Kidney (tissue), 14 donors: Measurements from ENCODE around the gene NDFIP1. TPM values are rescaled to one million over a fixed set of nuclear protein-coding genes. Genes with fewer than 3 reads are reported as not detected.
A peak's percentile ranks its signal among the peaks of the same experiment; 100 is the strongest.

Experiments used
- DNase-seq, 5 donors: peaks; one replicate each; pipeline ENCODE4 v3.0.0-alpha.2; 2013 to 2020
- FAIRE-seq: peaks from 2 replicates; lab custom pipeline; 2012; peaks lifted over from hg19 to GRCh38; lab: Jason Lieb, UNC
- H3K27ac ChIP-seq, 2 donors: one replicate each; pipeline ENCODE4 v1.7.0; 2013; ENCODE audit warnings: low read depth in 2 of 2, low read length in 2 of 2, inconsistent platforms in 1 of 2
- H3K27me3 ChIP-seq: one replicate; pipeline ENCODE4 v1.7.1; 2013; ENCODE audit warnings: low read length, inconsistent platforms; ENCODE audit not compliant: control insufficient read depth, insufficient read depth
- H3K36me3 ChIP-seq, 3 donors: one replicate each; pipeline versions ENCODE4 v1.7.0 to v1.7.1; 2013; ENCODE audit warnings: low read length in 3 of 3, control low read depth in 1 of 3, inconsistent platforms in 1 of 3; ENCODE audit not compliant: insufficient read depth in 3 of 3, control insufficient read depth in 2 of 3
- H3K4me1 ChIP-seq, 3 donors: one replicate each; pipeline versions ENCODE4 v1.7.0 to v1.7.1; 2013; ENCODE audit warnings: low read length in 3 of 3, inconsistent platforms in 1 of 3, low read depth in 1 of 3; ENCODE audit not compliant: control insufficient read depth in 2 of 3, insufficient read depth in 2 of 3
- H3K4me3 ChIP-seq, 3 donors: one replicate each; pipeline versions ENCODE4 v1.7.0 to v1.8.1; 2013; ENCODE audit warnings: low read length in 3 of 3, control low read depth in 1 of 3, inconsistent platforms in 1 of 3
- H3K9ac ChIP-seq, 3 donors: one replicate each; pipeline versions ENCODE4 v1.7.0 to v1.7.1; 2013; ENCODE audit warnings: low read length in 3 of 3, control low read depth in 1 of 3, inconsistent platforms in 1 of 3
- H3K9me3 ChIP-seq, 3 donors: one replicate each; pipeline versions ENCODE4 v1.7.0 to v1.7.1; 2013; ENCODE audit warnings: low read length in 3 of 3, control low read depth in 1 of 3, inconsistent platforms in 1 of 3; ENCODE audit not compliant: control insufficient read depth in 2 of 3, insufficient read depth in 1 of 3
- intact Hi-C: fragments of 100-400 bp; cut with DNase I; formaldehyde crosslinking; loops from one replicate; pipeline ENCODE4 v1.11.1; 2022
- polyA plus RNA-seq: library from polyadenylated mRNA; stranded (reverse); fragments of 350-450 nt; fragmentation: Illumina TruSeq; extraction: RNeasy Lipid Tissue Mini Kit (QIAGEN cat#74804); gene quantifications from one replicate; pipeline ENCODE4 v1.2.3, GENCODE V29; 2014; ENCODE audit warnings: low read depth, low replicate concordance; ENCODE audit not compliant: insufficient read depth
- total RNA-seq: library from RNA; stranded (reverse); fragmentation: NEBNext Ultra II Directional; extraction: Animal tissue kit (Norgen Biotek cat#: 25700); gene quantifications from one replicate; pipeline ENCODE4 v1.2.1, GENCODE V29; 2021
- TF ChIP-seq, protein P1 (sequence below): IDR thresholded peaks from 3 replicates; pipeline ENCODE4 v1.5.1; 2012; ENCODE audit warnings: mild to moderate bottlenecking, moderate library complexity, borderline replicate concordance; ENCODE audit not compliant: insufficient read depth; ENCODE audit errors: extremely low read depth
- donor health status: control.
- donor health status: control.
- donor health status: control.
- donor health status: control.
- donor health status: control.
- donor health status: DM: yes; HTN: yes; CAD: no.
- donor health status: Normal renal cell carcinoma (clear cell type).

The NDFIP1 gene
- total and polyA plus RNA-seq, 2 donors from 2014 or later = 92.8 to 107 TPM

DNA sequence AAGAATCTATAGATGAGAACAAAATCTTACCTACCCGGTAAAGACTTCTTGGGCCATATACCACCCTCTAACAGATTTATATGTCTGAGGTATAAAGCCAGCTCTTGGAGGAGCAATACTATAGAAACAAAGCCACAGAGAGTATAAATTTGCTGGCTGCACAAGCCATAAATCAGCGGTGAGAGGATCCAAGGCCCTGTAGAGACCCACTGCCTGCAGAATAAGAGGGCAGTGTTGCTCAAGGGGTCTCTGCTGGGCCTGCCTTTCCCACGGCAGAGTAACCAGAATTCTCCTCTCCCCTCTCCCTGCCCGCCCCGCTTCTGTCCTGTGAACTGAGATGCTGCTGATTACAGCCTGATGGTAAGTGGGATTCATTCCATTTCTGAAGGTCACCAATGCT is 89.2 kb downstream of the NDFIP1 start:
- Histone ChIP-seq H3K9me3 (no peaks in the 10 kb centered on the region), H3K27me3 (no peaks in the 10 kb centered on the region), H3K27ac (no peak overlapping the region), H3K4me1 (no peaks in the 10 kb centered on the region), H3K9ac (no peak overlapping the region), H3K36me3 (no peaks in the 10 kb centered on the region), H3K4me3 (no peak overlapping the region)
- DNase-seq (peak in 1 of 5 donors; percentile 11), FAIRE-seq (no peak)
- intact Hi-C loops = no loop called here
- TF ChIP-seq, protein P1, sequence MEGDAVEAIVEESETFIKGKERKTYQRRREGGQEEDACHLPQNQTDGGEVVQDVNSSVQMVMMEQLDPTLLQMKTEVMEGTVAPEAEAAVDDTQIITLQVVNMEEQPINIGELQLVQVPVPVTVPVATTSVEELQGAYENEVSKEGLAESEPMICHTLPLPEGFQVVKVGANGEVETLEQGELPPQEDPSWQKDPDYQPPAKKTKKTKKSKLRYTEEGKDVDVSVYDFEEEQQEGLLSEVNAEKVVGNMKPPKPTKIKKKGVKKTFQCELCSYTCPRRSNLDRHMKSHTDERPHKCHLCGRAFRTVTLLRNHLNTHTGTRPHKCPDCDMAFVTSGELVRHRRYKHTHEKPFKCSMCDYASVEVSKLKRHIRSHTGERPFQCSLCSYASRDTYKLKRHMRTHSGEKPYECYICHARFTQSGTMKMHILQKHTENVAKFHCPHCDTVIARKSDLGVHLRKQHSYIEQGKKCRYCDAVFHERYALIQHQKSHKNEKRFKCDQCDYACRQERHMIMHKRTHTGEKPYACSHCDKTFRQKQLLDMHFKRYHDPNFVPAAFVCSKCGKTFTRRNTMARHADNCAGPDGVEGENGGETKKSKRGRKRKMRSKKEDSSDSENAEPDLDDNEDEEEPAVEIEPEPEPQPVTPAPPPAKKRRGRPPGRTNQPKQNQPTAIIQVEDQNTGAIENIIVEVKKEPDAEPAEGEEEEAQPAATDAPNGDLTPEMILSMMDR = no peak

DNA sequence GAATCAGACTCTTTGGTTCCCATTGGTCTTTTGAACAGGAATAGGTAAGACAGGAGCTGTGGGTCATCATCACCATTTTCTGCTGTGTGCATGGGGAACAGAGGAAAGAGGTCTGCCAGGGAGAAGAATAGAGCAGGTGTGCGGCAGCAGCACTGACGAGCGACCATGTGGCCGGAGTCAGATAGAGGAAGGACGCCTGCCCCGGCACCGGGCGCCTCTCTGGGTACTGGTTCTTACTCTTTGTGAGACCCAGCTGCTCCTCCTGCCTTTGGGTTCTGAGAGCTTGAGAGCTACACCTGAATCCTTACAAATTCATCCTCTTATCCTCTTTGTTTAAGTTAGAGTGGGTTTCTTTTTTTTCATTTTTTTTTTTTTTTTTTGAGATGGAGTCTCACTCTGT is 90.8 kb downstream of the NDFIP1 start:
- Histone ChIP-seq H3K4me1 (no peaks in the 10 kb centered on the region), H3K36me3 (no peaks in the 10 kb centered on the region), H3K27ac (no peak overlapping the region), H3K27me3 (no peaks in the 10 kb centered on the region), H3K4me3 (no peak overlapping the region), H3K9ac (no peak overlapping the region), H3K9me3 (no peaks in the 10 kb centered on the region)
- DNase-seq = peak in 1 of 5 donors; percentile 48
- TF ChIP-seq, protein P1 = no peak
- no peak for FAIRE-seq
- intact Hi-C loops = no loop called here

DNA sequence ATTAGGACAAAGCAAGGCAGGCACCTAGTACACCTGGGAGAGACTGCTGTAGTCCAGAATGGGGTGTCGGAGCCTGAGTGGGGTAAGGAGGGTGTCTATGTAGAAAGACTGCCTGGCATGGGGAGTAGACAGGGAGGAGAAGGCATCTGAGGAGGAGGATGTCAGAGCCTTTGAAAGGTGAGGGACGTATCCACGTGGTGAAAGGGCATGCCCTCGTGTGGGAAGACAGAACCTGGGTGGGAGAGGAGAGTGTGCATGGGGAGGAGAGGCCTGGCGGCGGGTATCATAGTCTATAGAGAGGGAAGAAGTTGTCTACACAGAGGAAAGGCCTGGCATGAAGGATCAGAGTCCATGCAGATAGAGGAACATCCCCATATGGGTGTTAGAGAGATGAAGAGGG is 91.8 kb downstream of the NDFIP1 start:
- no peaks in the 10 kb centered on the region for H3K27me3 ChIP-seq
- no peak overlapping the region for H3K27ac ChIP-seq
- intact Hi-C loops = no loop called here
- FAIRE-seq (no peak), DNase-seq (peak in 1 of 5 donors; percentile 15)
- no peaks in the 10 kb centered on the region for H3K4me1 ChIP-seq
- no peaks in the 10 kb centered on the region for H3K36me3 ChIP-seq
- TF ChIP-seq, protein P1 = no peak
- no peak overlapping the region for H3K4me3 ChIP-seq
- H3K9me3 ChIP-seq = no peaks in the 10 kb centered on the region
- H3K9ac ChIP-seq = no peak overlapping the region

DNA sequence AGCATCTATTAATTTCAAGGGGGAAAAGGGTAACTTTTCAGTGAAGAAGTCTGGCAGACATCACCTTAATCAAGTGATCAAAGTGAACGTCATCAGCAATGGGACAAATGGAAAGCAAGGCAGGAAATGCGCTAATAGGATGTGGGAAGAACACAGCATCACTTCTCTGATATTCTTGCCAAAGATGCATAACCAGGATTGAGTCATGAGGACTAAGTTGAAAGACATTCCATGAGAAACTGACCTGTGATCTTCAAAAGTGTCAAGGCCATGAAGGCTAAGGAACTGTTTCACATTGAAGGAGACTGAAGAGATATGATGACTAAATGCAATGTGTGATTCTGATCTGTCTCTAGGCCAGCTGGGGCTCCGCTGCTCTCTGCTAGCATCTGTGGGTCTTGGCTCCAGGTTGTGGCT is 92.9 kb downstream of the NDFIP1 start:
- no peak overlapping the region for H3K27ac ChIP-seq
- no peak overlapping the region for H3K4me3 ChIP-seq
- H3K9me3 ChIP-seq = no peaks in the 10 kb centered on the region
- FAIRE-seq (no peak), DNase-seq (no peak)
- no peaks in the 10 kb centered on the region for H3K4me1 ChIP-seq
- H3K9ac ChIP-seq = no peak overlapping the region
- intact Hi-C loops = no loop called here
- H3K27me3 ChIP-seq = no peaks in the 10 kb centered on the region
- H3K36me3 ChIP-seq = no peaks in the 10 kb centered on the region
- TF ChIP-seq, protein P1 = no peak
